Adrenal gland (tissue), 12 donors: ENCODE data around the gene LATS2. TPM values are rescaled to one million over a fixed set of nuclear protein-coding genes. Genes with fewer than 3 reads are reported as not detected.
"Not testable (repeated sequence)": the region's sequence is repeated elsewhere in the genome, so short reads cannot be mapped to it uniquely, and the experiment has no call there.

Source experiments
- DNase-seq, 7 donors: peaks; one replicate each; pipeline ENCODE4 v3.0.0-alpha.2; 2019 to 2020
- H3K27ac ChIP-seq, 5 donors: fragments of 200-600 bp; sonication (generic) in 4 of 5; 1 replicate in 3 of 5; 2 replicates in 2 of 5; pipeline versions ENCODE4 v1.5.1 to v1.8.0; 2016 to 2020; ENCODE audit warnings: mild to moderate bottlenecking in 1 of 5
- H3K27me3 ChIP-seq: fragments of 200-600 bp; 2 replicates; pipeline ENCODE4 v1.8.0; 2021
- H3K36me3 ChIP-seq, 2 donors: fragments of 200-600 bp; replicated peaks in 1 of 2; 1 replicate in 1 of 2; 2 replicates in 1 of 2; pipeline versions ENCODE4 v1.5.1 to v1.8.0; 2018 to 2022
- H3K4me1 ChIP-seq, 2 donors: fragments of 200-600 bp; replicated peaks in 1 of 2; 1 replicate in 1 of 2; 2 replicates in 1 of 2; pipeline versions ENCODE4 v1.5.1 to v1.8.0; 2018 to 2021
- H3K4me3 ChIP-seq, 4 donors: fragments of 200-600 bp; sonication (generic) in 3 of 4; one replicate each; pipeline ENCODE4 v1.5.1; 2016 to 2018
- H3K9me3 ChIP-seq, 3 donors: fragments of 200-600 bp; sonication (generic) in 1 of 3; replicated peaks in 1 of 3; 1 replicate in 2 of 3; 2 replicates in 1 of 3; pipeline versions ENCODE4 v1.5.1 to v1.8.0; 2016 to 2021
- POLR2A ChIP-seq, 2 donors: fragments of 450-650 bp; IDR thresholded peaks; one replicate each; pipeline ENCODE4 v1.6.1; 2017; ENCODE audit warnings: antibody characterized with exemption in 2 of 2, mild to moderate bottlenecking in 2 of 2, moderate library complexity in 1 of 2
- WGBS, 4 donors: extraction: QIAGEN DNeasy Blood & Tissue Kit in 2 of 4; methylation state at CpG; one replicate each; pipeline versions ENCODE4 v1.1.5 to v1.1.7; 2013 to 2017; 5-methylcytosine and 5-hydroxymethylcytosine counted together
- intact Hi-C, 2 donors: fragments of 100-400 bp; cut with DNase I; formaldehyde crosslinking; loops; one replicate each; pipeline versions ENCODE4 v1.14.1 to v1.15.0; 2022 to 2023
- polyA plus RNA-seq, 3 donors: library from polyadenylated mRNA; stranded (reverse); fragments of 200-250 nt in 2 of 3; fragments of 350-450 nt in 1 of 3; fragmentation: Illumina TruSeq in 1 of 3; extraction: RNeasy Lipid Tissue Mini Kit (QIAGEN cat#74804) in 1 of 3; gene quantifications; one replicate each; pipeline ENCODE4 v1.2.3, GENCODE V29; 2013 to 2014
- total RNA-seq, 9 donors: library from RNA; depleted of rRNA in 4 of 9; stranded (reverse); fragments of >200 nt in 4 of 9; fragments of 120-200 nt in 1 of 9; fragmentation: NEBNext Ultra II Directional in 1 of 9; extraction: Animal tissue kit (Norgen Biotek cat#: 25700) in 1 of 9; gene quantifications; one replicate each; pipeline versions ENCODE4 v1.1.0 to v1.2.4, GENCODE V29; 2013 to 2023
- TF ChIP-seq, protein P1 (sequence below), 6 experiments: fragments of 450-650 bp in 4 of 6; fragments of 200-600 bp in 2 of 6; sonication (generic) in 1 of 6; IDR thresholded peaks; 1 replicate in 5 of 6; 2 replicates in 1 of 6; pipeline versions ENCODE4 v1.5.1 to v1.8.0; 2016 to 2021; ENCODE audit warnings: antibody characterized with exemption in 6 of 6, mild to moderate bottlenecking in 2 of 6, moderate library complexity in 1 of 6
- donor health status: healthy with polysubstance abuse.
- donor health status: Bipolar disorder and iron deficiency.
- donor health status: DM: yes; HTN: yes; CAD: no.
- donor health status: DM: no; HTN: no; CAD: no.
- donor health status: DM: no; HTN: no; CAD: no.
- donor health status: DM: yes; HTN: yes; CAD: no.

Gene LATS2
- total and polyA plus RNA-seq, 12 donors = 7.4 to 35.6 (median 23.3) TPM

DNA sequence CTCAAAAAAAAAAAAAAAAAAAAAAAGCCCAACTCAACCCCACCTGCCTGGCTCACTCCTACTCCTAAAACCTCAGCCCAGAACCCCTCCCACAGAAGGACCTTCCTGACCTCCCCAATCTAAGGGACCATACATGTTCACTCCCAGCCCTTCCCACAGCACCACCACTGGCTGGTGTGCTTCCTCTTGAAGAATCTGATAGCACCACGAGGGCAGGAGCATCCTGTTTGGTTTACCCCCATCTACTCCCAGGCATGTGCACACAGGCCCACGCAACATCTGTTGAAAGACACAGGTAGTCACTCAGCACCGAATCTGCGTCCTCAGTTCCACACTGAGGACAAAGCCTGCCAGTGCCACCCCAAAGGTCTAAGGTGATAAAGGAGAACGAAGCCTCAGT lies 8.2 kb downstream of the LATS2 start:
- Histone ChIP-seq H3K36me3 (no peaks in the 10 kb centered on the region), H3K4me3 (no peak overlapping the region), H3K27ac (no peak overlapping the region), H3K9me3 (no peaks in the 10 kb centered on the region), H3K4me1 (peaks cover 25 to 34% of the 10 kb centered on the region in 2 donors), H3K27me3 (no peaks in the 10 kb centered on the region)
- TF ChIP-seq, protein P1, sequence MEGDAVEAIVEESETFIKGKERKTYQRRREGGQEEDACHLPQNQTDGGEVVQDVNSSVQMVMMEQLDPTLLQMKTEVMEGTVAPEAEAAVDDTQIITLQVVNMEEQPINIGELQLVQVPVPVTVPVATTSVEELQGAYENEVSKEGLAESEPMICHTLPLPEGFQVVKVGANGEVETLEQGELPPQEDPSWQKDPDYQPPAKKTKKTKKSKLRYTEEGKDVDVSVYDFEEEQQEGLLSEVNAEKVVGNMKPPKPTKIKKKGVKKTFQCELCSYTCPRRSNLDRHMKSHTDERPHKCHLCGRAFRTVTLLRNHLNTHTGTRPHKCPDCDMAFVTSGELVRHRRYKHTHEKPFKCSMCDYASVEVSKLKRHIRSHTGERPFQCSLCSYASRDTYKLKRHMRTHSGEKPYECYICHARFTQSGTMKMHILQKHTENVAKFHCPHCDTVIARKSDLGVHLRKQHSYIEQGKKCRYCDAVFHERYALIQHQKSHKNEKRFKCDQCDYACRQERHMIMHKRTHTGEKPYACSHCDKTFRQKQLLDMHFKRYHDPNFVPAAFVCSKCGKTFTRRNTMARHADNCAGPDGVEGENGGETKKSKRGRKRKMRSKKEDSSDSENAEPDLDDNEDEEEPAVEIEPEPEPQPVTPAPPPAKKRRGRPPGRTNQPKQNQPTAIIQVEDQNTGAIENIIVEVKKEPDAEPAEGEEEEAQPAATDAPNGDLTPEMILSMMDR (IDR thresholded peaks at IDR 0.05) = no peak
- TF ChIP-seq POLR2A (IDR thresholded peaks at IDR 0.05) = no peak
- intact Hi-C loops = no loop called here
- DNase-seq = peak in 3 of 7 donors; percentile 9 to 45 (median 16)
- 71 to 94% (median 78%) methylated on average over 5 of the region's 5 CpGs for WGBS, 4 donors

DNA sequence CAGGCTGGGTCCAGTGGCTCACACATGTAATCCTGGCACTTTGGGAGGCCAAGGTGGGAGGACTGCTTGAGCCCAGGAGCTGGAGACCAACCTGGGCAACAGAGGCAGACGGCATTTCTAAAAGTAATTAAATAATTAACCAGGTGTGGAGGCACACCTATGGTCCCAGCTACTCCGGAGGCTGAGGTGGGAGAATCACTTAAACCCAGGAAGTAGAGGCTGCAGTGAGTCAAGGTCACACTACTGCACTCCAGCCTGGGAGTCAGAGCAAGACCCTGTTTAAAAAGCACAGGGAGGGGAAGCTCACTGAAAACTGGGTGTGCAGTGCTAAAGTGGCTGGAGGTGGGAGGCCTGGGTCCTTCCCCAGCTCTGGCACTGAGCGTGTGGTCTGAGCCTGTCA lies 9.7 kb downstream of the LATS2 start:
- no peak for TF ChIP-seq POLR2A (IDR thresholded peaks at IDR 0.05)
- TF ChIP-seq, protein P1 (IDR thresholded peaks at IDR 0.05) = no peak
- 87 to 97% (median 91%) methylated on average over 2 to 3 of the region's 3 CpGs for WGBS, 4 donors
- Histone ChIP-seq H3K4me1 (peaks cover 19 to 35% of the 10 kb centered on the region in 2 donors), H3K27ac (no peak overlapping the region), H3K36me3 (no peaks in the 10 kb centered on the region), H3K9me3 (no peaks in the 10 kb centered on the region), H3K4me3 (no peak overlapping the region), H3K27me3 (no peaks in the 10 kb centered on the region)
- intact Hi-C loops = no loop called here
- DNase-seq = no peak

DNA sequence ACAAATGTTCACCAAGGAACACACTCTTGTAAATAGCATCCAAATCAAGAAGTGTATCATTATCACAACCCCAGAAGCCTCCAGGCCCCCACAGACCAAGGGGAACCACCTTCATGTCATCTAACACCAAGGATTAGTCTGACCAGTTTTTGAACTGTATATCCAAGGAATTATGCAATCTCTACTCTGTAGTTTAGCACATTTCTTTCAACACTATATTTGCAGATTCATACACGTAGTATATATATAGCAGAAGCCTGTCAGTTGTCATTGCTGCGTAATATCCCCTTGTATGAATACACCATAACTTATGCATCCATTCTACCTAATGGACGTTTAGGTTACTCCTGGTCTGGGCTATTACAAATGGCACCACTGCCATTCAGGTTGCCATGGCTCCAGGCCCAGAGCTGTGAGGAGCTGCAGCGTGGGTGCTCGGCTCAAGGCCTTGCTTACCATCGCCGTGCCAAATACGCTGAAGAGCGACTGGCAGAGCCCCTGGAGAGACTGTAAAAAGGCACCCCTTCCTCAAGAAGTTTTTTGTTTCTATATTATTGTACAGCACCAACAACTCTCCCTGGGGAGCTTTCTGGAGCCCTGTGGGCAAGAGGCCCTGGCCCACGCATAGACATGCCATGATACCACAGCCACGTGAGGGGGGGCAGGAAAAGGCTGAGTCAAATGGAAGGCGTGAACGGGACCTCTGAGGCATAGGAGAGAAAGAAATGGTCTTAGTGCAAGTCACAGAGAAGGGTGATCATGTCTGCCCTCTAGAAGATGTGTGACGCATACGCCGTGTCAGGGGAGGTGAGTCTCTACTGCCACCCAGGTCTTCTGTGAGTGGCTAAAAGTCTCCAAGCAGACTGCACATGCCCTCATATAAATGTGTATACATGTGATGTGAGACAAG lies 10.8 kb downstream of the LATS2 start:
- Histone ChIP-seq H3K4me1 (peaks cover 15 to 34% of the 10 kb centered on the region in 2 donors), H3K4me3 (no peak overlapping the region), H3K27ac (no peak overlapping the region), H3K9me3 (no peaks in the 10 kb centered on the region), H3K36me3 (peaks cover 0 to 2% of the 10 kb centered on the region in 2 donors), H3K27me3 (no peaks in the 10 kb centered on the region)
- WGBS, 4 donors = 64 to 84% (median 76%) methylated on average over 14 to 16 of the region's 16 CpGs
- DNase-seq = peak in 4 of 7 donors; percentile 39 to 59 (median 46)
- intact Hi-C loops = no loop called here
- TF ChIP-seq, protein P1 (IDR thresholded peaks at IDR 0.05) = no peak
- TF ChIP-seq POLR2A (IDR thresholded peaks at IDR 0.05) = no peak

DNA sequence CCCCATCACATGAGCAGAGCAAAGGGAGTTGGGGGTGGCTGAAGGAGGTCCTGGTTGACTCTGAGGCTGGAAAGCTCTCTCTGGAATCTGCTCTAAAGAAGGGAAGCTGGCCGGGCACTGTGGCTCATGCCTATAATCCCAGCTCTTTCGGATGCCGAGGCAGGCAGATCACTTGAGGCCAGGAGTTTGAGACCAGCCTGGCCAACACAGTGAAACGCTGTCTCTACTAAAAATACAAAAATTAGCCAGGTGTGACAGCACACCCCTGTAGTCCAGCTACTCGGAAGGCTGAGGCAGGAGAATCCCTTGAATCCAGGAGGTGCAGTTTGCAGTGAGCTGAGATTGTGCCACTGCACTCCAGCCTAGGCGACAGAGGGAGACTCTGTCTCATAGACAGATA lies 11.7 kb downstream of the LATS2 start:
- H3K27me3 ChIP-seq, H3K9me3 ChIP-seq, H3K4me3 ChIP-seq, intact Hi-C loops, H3K36me3 ChIP-seq, H3K27ac ChIP-seq: not testable (repeated sequence)
- DNase-seq = peak in 2 of 7 donors; percentile 7 to 12
- peaks cover 8 to 30% of the 10 kb centered on the region in 2 donors for H3K4me1 ChIP-seq
- 90 to 96% (median 94%) methylated on average over 6 of the region's 6 CpGs for WGBS, 4 donors
